ENCODE results near the gene FKTN.

Gene FKTN

GRCh38 chr9:105676351-105676923 lies 118.5 kb downstream of the FKTN start:
- no peak for DNase-seq

DNA sequence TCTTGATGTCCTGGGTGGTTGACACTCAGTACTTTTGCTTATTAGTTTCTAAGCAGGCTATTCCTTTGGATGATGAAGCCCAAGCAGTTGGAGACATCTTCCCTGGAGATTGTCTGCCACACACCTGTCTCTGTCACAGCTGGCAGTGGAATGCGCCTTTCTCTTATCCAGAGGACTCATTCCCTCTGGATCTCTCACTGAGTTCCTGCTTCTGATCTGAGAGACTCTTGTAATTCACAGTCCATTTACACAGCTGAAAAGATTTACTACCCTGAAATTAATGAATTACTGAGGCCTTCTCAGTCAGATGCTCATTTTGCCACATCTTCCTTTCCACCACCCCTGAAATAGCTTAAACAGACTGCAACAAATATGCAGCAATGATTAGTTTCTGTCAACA lies 120.2 kb downstream of the FKTN start:
- DNase-seq, result no peak

DNA sequence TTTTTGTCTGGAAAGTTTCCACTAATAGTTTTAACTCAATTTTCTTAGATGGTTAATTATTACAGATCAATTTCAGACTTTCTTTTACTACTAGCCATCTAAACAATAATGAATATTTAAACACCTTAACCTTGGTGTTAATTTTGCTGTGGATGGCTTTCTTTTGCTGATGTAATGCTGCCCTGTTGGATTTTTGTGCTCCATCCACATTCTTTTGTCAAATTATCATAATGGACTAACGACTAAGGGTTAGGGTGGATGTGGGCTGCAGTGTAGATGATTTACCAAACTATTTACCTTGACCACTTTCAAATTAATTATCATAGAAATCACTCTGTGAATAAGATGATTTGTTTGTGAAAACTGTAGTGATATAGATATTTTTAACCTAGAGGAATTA lies 120.8 kb downstream of the FKTN start:
- DNase-seq, result no peak

- no peak for DNase-seq
Measured at GRCh38 chr9:105679257-105680022, 121.5 kb downstream of the FKTN start.

GRCh38 chr9:105681313-105681712 lies 123.4 kb downstream of the FKTN start:
- DNase-seq, result no peak

DNA sequence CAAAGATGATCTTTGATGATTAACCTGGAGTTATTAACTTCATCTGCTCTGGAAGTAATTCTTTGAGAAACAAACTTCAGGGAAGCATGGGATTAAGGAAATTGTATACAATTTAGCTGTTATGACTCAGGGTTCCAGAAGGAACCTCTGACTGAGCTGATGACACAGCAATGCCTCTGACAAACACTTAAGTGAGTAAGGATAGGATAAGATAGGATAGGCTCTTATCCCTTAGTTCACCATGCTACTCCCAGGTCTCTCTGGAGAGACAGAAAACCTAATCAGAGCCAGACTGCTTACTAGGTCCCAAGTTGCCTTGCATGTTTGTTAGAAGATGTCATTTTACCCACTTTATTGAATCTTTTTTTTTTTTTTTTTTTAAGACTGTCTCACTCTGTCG lies 123.8 kb downstream of the FKTN start:
- no peak for DNase-seq

GRCh38 chr9:105683688-105684275 lies 125.9 kb downstream of the FKTN start:
- DNase-seq, result no peak

DNA sequence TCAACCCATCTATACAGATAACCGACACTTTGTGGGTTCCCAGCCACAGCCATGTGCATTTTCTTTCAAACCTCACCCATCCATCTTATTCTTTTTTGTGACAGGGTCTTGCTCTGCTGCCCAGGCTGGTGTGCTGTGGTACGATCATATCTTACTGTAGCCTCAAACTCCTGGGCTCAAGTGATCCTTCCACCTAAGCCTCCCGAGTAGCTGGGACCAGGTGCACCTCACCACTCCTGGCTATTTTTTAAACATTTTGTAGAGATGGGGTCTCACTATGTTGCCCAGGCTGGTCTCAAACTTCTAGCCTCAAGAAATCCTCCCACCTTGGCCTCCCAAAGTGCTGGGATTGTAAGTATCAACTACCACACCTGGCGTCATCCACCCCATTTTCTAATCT lies 129.0 kb downstream of the FKTN start:
- no peak for DNase-seq
